Measurements from ENCODE around the gene IL17F.
A peak's percentile ranks its signal among the peaks of the same experiment; 100 is the strongest.

IL17F gene

GRCh38 chr6:52253494-52253893 is 9.2 kb upstream of the IL17F start:
- no peak for TF ChIP-seq BACH2 (CRISPR knock-in tag; IDR thresholded peaks at IDR 0.05; ENCODE audit: borderline replicate concordance)
- no peak for TF ChIP-seq ZFP30 (CRISPR knock-in tag; IDR thresholded peaks at IDR 0.05)
- no peak for TF ChIP-seq OSR1 (CRISPR knock-in tag; IDR thresholded peaks at IDR 0.05)
- no peak for TF ChIP-seq ZC3H10 (CRISPR knock-in tag; IDR thresholded peaks at IDR 0.05)
- no peak for TF ChIP-seq PATZ1 (CRISPR knock-in tag; IDR thresholded peaks at IDR 0.05; ENCODE audit: borderline replicate concordance)
- TF ChIP-seq ZNF70 (CRISPR knock-in tag; IDR thresholded peaks at IDR 0.05), result no peak
- no peak for TF ChIP-seq POU6F1 (CRISPR knock-in tag; IDR thresholded peaks at IDR 0.05; ENCODE audit: borderline replicate concordance, low read depth)
- TF ChIP-seq ZNF8 (CRISPR knock-in tag; IDR thresholded peaks at IDR 0.05), result no peak
- no peak for TF ChIP-seq RARB (CRISPR knock-in tag; IDR thresholded peaks at IDR 0.05)
- TF ChIP-seq TCF4 (CRISPR knock-in tag; IDR thresholded peaks at IDR 0.05; ENCODE audit: borderline replicate concordance), result no peak
- TF ChIP-seq CSRNP3 (CRISPR knock-in tag; IDR thresholded peaks at IDR 0.05), result no peak
- TF ChIP-seq CSDC2 (CRISPR knock-in tag; IDR thresholded peaks at IDR 0.05), result no peak
- no peak for TF ChIP-seq GLIS3 (CRISPR knock-in tag; IDR thresholded peaks at IDR 0.05)
- no peak for TF ChIP-seq TSHZ2 (CRISPR knock-in tag; IDR thresholded peaks at IDR 0.05)
- TF ChIP-seq ZNF565 (CRISPR knock-in tag; conservative IDR thresholded peaks at IDR 0.05; ENCODE audit: low read depth), result no peak
- no peak for TF ChIP-seq TOX (CRISPR knock-in tag; IDR thresholded peaks at IDR 0.05; ENCODE audit: borderline replicate concordance)
- TF ChIP-seq ESRRG (CRISPR knock-in tag; IDR thresholded peaks at IDR 0.05), result no peak
- no peak for TF ChIP-seq ISL1 (CRISPR knock-in tag; IDR thresholded peaks at IDR 0.05)
- peak; percentile 44; the same call in 1 of the 3 replicates for ATAC-seq

- TF ChIP-seq CSRNP3 (CRISPR knock-in tag; IDR thresholded peaks at IDR 0.05), result no peak
- TF ChIP-seq TOX (CRISPR knock-in tag; IDR thresholded peaks at IDR 0.05; ENCODE audit: borderline replicate concordance), result no peak
- no peak for ATAC-seq
Measured at GRCh38 chr6:52251113-52251512, 6.8 kb upstream of the IL17F start.

GRCh38 chr6:52249078-52249477 is 4.8 kb upstream of the IL17F start:
- TF ChIP-seq ZNF565 (CRISPR knock-in tag; conservative IDR thresholded peaks at IDR 0.05; ENCODE audit: low read depth) (no peak), ZC3H10 (CRISPR knock-in tag; IDR thresholded peaks at IDR 0.05) (no peak), ARNTL (CRISPR knock-in tag; IDR thresholded peaks at IDR 0.05; ENCODE audit: borderline replicate concordance, low read depth) (no peak), TCF4 (CRISPR knock-in tag; IDR thresholded peaks at IDR 0.05; ENCODE audit: borderline replicate concordance) (no peak)
- ATAC-seq, result no peak

GRCh38 chr6:52245425-52245824 is 1.1 kb upstream of the IL17F start:
- ATAC-seq, result no peak
- TF ChIP-seq GLIS3 (CRISPR knock-in tag; IDR thresholded peaks at IDR 0.05) (no peak), ZNF565 (CRISPR knock-in tag; conservative IDR thresholded peaks at IDR 0.05; ENCODE audit: low read depth) (no peak), POU6F1 (CRISPR knock-in tag; IDR thresholded peaks at IDR 0.05; ENCODE audit: borderline replicate concordance, low read depth) (no peak), ZFP30 (CRISPR knock-in tag; IDR thresholded peaks at IDR 0.05) (no peak), CSRNP3 (CRISPR knock-in tag; IDR thresholded peaks at IDR 0.05) (no peak), BACH2 (CRISPR knock-in tag; IDR thresholded peaks at IDR 0.05; ENCODE audit: borderline replicate concordance) (no peak), TSHZ2 (CRISPR knock-in tag; IDR thresholded peaks at IDR 0.05) (no peak), OSR1 (CRISPR knock-in tag; IDR thresholded peaks at IDR 0.05) (no peak), ZNF8 (CRISPR knock-in tag; IDR thresholded peaks at IDR 0.05) (no peak), ESRRG (CRISPR knock-in tag; IDR thresholded peaks at IDR 0.05) (no peak)

All from SK-N-SH treated with all-trans-retinoic acid at 6 μM for 48 hours (cell line).